ENCODE results near the gene SOX6.

DNA sequence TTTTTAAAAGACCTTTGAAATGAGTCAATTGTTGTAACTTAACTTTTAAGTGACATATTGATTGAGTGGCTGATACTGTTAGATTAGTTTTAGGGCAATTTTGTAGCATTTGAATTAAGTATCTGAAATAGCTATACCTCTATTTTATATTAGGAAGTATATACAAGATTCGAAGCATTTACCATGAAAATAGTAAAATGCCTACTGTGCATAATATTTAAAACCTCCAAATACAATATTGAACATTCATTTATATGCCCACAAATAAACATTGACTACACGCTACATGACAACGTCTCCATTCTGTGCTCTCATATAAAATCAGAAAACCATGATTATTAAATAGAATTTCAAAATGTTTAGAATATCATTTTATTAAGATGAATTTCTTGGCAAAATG lies 14.5 kb downstream of the SOX6 start:
- TF ChIP-seq, protein P1, sequence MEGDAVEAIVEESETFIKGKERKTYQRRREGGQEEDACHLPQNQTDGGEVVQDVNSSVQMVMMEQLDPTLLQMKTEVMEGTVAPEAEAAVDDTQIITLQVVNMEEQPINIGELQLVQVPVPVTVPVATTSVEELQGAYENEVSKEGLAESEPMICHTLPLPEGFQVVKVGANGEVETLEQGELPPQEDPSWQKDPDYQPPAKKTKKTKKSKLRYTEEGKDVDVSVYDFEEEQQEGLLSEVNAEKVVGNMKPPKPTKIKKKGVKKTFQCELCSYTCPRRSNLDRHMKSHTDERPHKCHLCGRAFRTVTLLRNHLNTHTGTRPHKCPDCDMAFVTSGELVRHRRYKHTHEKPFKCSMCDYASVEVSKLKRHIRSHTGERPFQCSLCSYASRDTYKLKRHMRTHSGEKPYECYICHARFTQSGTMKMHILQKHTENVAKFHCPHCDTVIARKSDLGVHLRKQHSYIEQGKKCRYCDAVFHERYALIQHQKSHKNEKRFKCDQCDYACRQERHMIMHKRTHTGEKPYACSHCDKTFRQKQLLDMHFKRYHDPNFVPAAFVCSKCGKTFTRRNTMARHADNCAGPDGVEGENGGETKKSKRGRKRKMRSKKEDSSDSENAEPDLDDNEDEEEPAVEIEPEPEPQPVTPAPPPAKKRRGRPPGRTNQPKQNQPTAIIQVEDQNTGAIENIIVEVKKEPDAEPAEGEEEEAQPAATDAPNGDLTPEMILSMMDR (IDR thresholded peaks at IDR 0.05; ENCODE audit: insufficient read depth, low read depth, low read length): no peak
- TF ChIP-seq EZH2 (IDR thresholded peaks at IDR 0.05; ENCODE audit: insufficient read depth, low read length): no peak

Data from astrocyte (in vitro differentiated cells and primary cell).